SU-DHL-6 (cell line): Measurements from ENCODE around the gene ALOX12.

Experiments used
- H2AFZ ChIP-seq: fragments of 200-600 bp; sonication (generic); 2 replicates; pipeline ENCODE4 v1.6.1; 2014; ENCODE audit warnings: low read depth, mild to moderate bottlenecking, moderate library complexity, mixed read lengths, antibody characterized with exemption, low read length; ENCODE audit not compliant: severe bottlenecking
- H3F3A ChIP-seq: fragments of 200-600 bp; shearing (Covaris generic); 2 replicates; pipeline ENCODE4 v1.6.0; 2016; ENCODE audit warnings: antibody characterized with exemption, mild to moderate bottlenecking; ENCODE audit not compliant: insufficient read depth
- H3K27ac ChIP-seq: fragments of 200-600 bp; sonication (generic); 2 replicates; pipeline ENCODE4 v1.5.1; 2016; ENCODE audit warnings: low read depth, mild to moderate bottlenecking, low read length, moderate library complexity, mixed read lengths
- H3K27me3 ChIP-seq: fragments of 200-600 bp; sonication (generic), shearing (Covaris generic); 2 replicates; pipeline ENCODE4 v1.6.0; 2014; ENCODE audit warnings: mild to moderate bottlenecking, low read length
- H3K36me3 ChIP-seq: fragments of 200-600 bp; sonication (generic); 2 replicates; pipeline ENCODE4 v1.6.1; 2014; ENCODE audit warnings: mild to moderate bottlenecking, low read length, mixed read lengths
- H3K4me2 ChIP-seq: fragments of 300-600, 200-600 bp; shearing (Covaris generic), sonication (generic); 2 replicates; pipeline ENCODE4 v1.6.0; 2014; ENCODE audit warnings: low read length, low read depth, mild to moderate bottlenecking; ENCODE audit not compliant: poor library complexity, severe bottlenecking
- H3K4me3 ChIP-seq: fragments of 200-600 bp; sonication (generic); 2 replicates; pipeline ENCODE4 v1.5.1; 2014; ENCODE audit warnings: antibody characterized with exemption, low read length, mild to moderate bottlenecking, mixed read lengths; ENCODE audit not compliant: insufficient read depth, poor library complexity, severe bottlenecking
- H3K79me2 ChIP-seq: fragments of 200-600 bp; sonication (generic); 2 replicates; pipeline ENCODE4 v1.6.1; 2014; ENCODE audit warnings: mild to moderate bottlenecking, low read length, moderate library complexity; ENCODE audit not compliant: insufficient read depth
- H3K9ac ChIP-seq: fragments of 200-600 bp; sonication (generic); 2 replicates; pipeline ENCODE4 v1.7.0; 2014; ENCODE audit warnings: mild to moderate bottlenecking, low read length
- H3K9me2 ChIP-seq: fragments of 200-600 bp; sonication (generic); replicated peaks from 2 replicates; pipeline ENCODE4 v1.6.1; 2014; ENCODE audit warnings: low read length; ENCODE audit not compliant: insufficient read depth
- H3K9me3 ChIP-seq: fragments of 200-600 bp; sonication (generic); 2 replicates; pipeline ENCODE4 v1.6.1; 2014; ENCODE audit warnings: low read length, mixed read lengths; ENCODE audit not compliant: insufficient read depth
- H4K20me1 ChIP-seq: fragments of 200-600 bp; sonication (generic); 2 replicates; pipeline ENCODE4 v1.6.1; 2014; ENCODE audit warnings: low read depth, mild to moderate bottlenecking, antibody characterized with exemption, low read length, moderate library complexity, mixed read lengths
- EZH2phosphoT487 ChIP-seq: fragments of 200-600 bp; sonication (generic), shearing (Covaris generic); conservative IDR thresholded peaks from 2 replicates; pipeline ENCODE4 v1.6.1; 2018; ENCODE audit warnings: mild to moderate bottlenecking, antibody characterized with exemption, low read length, moderate library complexity, mixed read lengths
- TF ChIP-seq, protein P1 (sequence below): fragments of 200-600 bp; sonication (generic); IDR thresholded peaks from one replicate; pipeline ENCODE4 v1.5.1; 2017; ENCODE audit warnings: antibody characterized with exemption, mild to moderate bottlenecking, low read length, moderate library complexity; ENCODE audit not compliant: insufficient read depth, poor library complexity, severe bottlenecking

Gene ALOX12

DNA sequence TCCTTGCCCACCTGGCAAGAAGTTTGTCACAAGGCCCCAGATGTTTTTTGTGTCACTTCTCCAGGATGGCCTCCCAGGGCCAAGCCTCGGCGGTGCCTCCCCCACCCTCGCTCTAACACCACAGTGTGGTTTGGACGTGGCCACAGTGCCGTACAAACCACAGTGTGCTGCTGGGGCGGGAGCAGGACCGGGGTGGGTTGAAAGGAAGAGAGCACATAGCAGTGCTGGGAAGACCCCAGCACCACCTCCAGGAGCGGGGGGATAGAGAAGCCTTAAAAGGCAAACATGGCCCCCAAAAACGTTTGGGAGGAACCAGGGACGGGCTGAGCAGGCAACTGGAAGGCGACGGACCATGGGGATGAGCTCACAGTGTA lies 22.0 kb downstream of the ALOX12 start:
- H4K20me1 ChIP-seq = no peaks in the 10 kb centered on the region
- no peak overlapping the region for H3K9ac ChIP-seq
- H3K79me2 ChIP-seq = peaks cover 8% of the 10 kb centered on the region
- H2AFZ ChIP-seq = no peak overlapping the region
- no peaks in the 10 kb centered on the region for H3K9me2 ChIP-seq
- no peak overlapping the region for H3K4me2 ChIP-seq
- H3K36me3 ChIP-seq = no peaks in the 10 kb centered on the region
- TF ChIP-seq EZH2phosphoT487 = no peak
- TF ChIP-seq, protein P1, sequence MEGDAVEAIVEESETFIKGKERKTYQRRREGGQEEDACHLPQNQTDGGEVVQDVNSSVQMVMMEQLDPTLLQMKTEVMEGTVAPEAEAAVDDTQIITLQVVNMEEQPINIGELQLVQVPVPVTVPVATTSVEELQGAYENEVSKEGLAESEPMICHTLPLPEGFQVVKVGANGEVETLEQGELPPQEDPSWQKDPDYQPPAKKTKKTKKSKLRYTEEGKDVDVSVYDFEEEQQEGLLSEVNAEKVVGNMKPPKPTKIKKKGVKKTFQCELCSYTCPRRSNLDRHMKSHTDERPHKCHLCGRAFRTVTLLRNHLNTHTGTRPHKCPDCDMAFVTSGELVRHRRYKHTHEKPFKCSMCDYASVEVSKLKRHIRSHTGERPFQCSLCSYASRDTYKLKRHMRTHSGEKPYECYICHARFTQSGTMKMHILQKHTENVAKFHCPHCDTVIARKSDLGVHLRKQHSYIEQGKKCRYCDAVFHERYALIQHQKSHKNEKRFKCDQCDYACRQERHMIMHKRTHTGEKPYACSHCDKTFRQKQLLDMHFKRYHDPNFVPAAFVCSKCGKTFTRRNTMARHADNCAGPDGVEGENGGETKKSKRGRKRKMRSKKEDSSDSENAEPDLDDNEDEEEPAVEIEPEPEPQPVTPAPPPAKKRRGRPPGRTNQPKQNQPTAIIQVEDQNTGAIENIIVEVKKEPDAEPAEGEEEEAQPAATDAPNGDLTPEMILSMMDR = no peak
- H3K4me3 ChIP-seq = no peak overlapping the region
- peaks cover 21% of the 10 kb centered on the region for H3F3A ChIP-seq
- H3K9me3 ChIP-seq = no peaks in the 10 kb centered on the region
- no peak overlapping the region for H3K27ac ChIP-seq
- H3K27me3 ChIP-seq = no peaks in the 10 kb centered on the region

- no peak overlapping the region for H3K27ac ChIP-seq
- H3K9ac ChIP-seq = no peak overlapping the region
These were observed 22.6 kb downstream of the ALOX12 start for GRCh38 chr17:7018331-7018964.

DNA sequence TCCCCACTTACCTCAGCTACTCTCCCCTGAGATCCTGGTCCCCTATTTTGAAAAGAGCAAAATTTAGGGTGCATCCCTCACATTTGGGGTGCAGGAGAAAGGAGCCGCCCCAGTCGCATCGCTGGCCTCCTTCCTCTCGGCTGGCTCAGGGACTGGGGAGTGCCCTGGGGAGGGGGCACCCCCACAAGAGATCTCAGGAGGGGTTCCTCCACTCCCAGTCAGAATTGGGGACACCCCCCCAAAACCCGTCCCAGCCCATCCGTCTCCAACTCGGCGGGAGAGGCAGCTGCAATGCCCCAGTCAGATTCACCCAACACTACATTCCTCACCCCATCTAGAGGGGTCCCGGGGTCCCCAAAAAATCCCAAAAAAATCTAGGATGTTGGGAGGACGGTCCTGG lies 23.5 kb downstream of the ALOX12 start:
- Histone ChIP-seq H4K20me1 (no peaks in the 10 kb centered on the region), H3F3A (0 out of 2 replicates have a peak, but pooled peaks cover 7% of the 10 kb centered on the region), H3K27me3 (no peaks in the 10 kb centered on the region), H3K79me2 (no peaks in the 10 kb centered on the region), H3K9ac (no peak overlapping the region), H3K4me3 (no peak overlapping the region), H2AFZ (no peak overlapping the region), H3K36me3 (no peaks in the 10 kb centered on the region), H3K9me3 (no peaks in the 10 kb centered on the region), H3K27ac (no peak overlapping the region), H3K4me2 (no peak overlapping the region), H3K9me2 (no peaks in the 10 kb centered on the region)
- no peak for TF ChIP-seq EZH2phosphoT487
- TF ChIP-seq, protein P1 = no peak

More at GRCh38 chr17:7018331-7018964, 22.6 kb downstream of the ALOX12 start:
- H3K79me2 ChIP-seq = peaks cover 2% of the 10 kb centered on the region; the same call in 1 of the 2 replicates
- H3K27me3 ChIP-seq = no peaks in the 10 kb centered on the region
- no peaks in the 10 kb centered on the region for H3K9me3 ChIP-seq
- no peak overlapping the region for H3K4me2 ChIP-seq
- no peaks in the 10 kb centered on the region for H3K36me3 ChIP-seq
- H3K9me2 ChIP-seq = no peaks in the 10 kb centered on the region
- no peak overlapping the region for H3K4me3 ChIP-seq
- no peak overlapping the region for H2AFZ ChIP-seq
- peaks cover 15% of the 10 kb centered on the region for H3F3A ChIP-seq
- H4K20me1 ChIP-seq = no peaks in the 10 kb centered on the region
- TF ChIP-seq EZH2phosphoT487 = no peak
- TF ChIP-seq, protein P1 = no peak
